Stomach (tissue), 9 donors: Measurements from ENCODE around the gene SFMBT1. TPM values are rescaled to one million over a fixed set of nuclear protein-coding genes. Genes with fewer than 3 reads are reported as not detected.

Experiments
- DNase-seq, 2 donors: peaks; one replicate each; pipeline versions ENCODE4 v3.0.0 to v3.0.0-alpha.2; 2013 to 2019
- H3K27ac ChIP-seq, 5 donors: fragments of 200-600 bp in 4 of 5; sonication (generic) in 4 of 5; one replicate each; pipeline ENCODE4 v1.5.1; 2013 to 2019; ENCODE audit warnings: mild to moderate bottlenecking in 1 of 5, moderate library complexity in 1 of 5
- H3K27me3 ChIP-seq, 3 donors: fragments of 200-600 bp; sonication (generic); one replicate each; pipeline ENCODE4 v1.5.1; 2017 to 2019; ENCODE audit warnings: mixed run types in 1 of 3
- H3K36me3 ChIP-seq, 4 donors: fragments of 200-600 bp; sonication (generic); 1 replicate in 3 of 4; 2 replicates in 1 of 4; pipeline ENCODE4 v1.5.1; 2016 to 2019
- H3K4me1 ChIP-seq, 4 donors: fragments of 200-600 bp; sonication (generic); one replicate each; pipeline ENCODE4 v1.5.1; 2016 to 2019
- H3K4me3 ChIP-seq, 4 donors: fragments of 200-600 bp; sonication (generic) in 3 of 4; one replicate each; pipeline ENCODE4 v1.5.1; 2016 to 2019; ENCODE audit warnings: mild to moderate bottlenecking in 1 of 4
- H3K9me3 ChIP-seq, 4 donors: fragments of 200-600 bp; sonication (generic); one replicate each; pipeline ENCODE4 v1.5.1; 2016 to 2019
- EP300 ChIP-seq: sonication (generic); formaldehyde crosslinking; IDR thresholded peaks from one replicate; pipeline ENCODE4 v1.6.1; 2017; ENCODE audit warnings: antibody characterized with exemption
- POLR2A ChIP-seq, 4 donors: fragments of 450-650 bp; IDR thresholded peaks; one replicate each; pipeline ENCODE4 v1.6.1; 2016; ENCODE audit warnings: antibody characterized with exemption in 4 of 4, control low read depth in 2 of 4, mild to moderate bottlenecking in 1 of 4, moderate library complexity in 1 of 4
- POLR2AphosphoS5 ChIP-seq, 3 donors: sonication (generic); formaldehyde crosslinking; IDR thresholded peaks; one replicate each; pipeline ENCODE4 v1.6.1; 2016; ENCODE audit warnings: antibody characterized with exemption in 3 of 3
- WGBS, 5 donors: extraction: QIAGEN DNeasy Blood & Tissue Kit in 3 of 5; methylation state at CpG; one replicate each; pipeline versions ENCODE4 v1.1.5 to v1.1.7; 2013 to 2018; 5-methylcytosine and 5-hydroxymethylcytosine counted together
- intact Hi-C: fragments of 100-400 bp; cut with DNase I; formaldehyde crosslinking; loops from one replicate; pipeline ENCODE4 v1.15.1; 2023; ENCODE audit warnings: low total_unique reads
- polyA plus RNA-seq, 3 donors: library from polyadenylated mRNA; stranded (reverse); fragments of 200-250 nt; gene quantifications; one replicate each; pipeline ENCODE4 v1.2.3, GENCODE V29; 2013
- total RNA-seq, 5 donors: library from RNA; depleted of rRNA; stranded (reverse); fragments of >200 nt; gene quantifications; one replicate each; pipeline versions ENCODE4 v1.1.0 to v1.2.3, GENCODE V29; 2014 to 2016
- TF ChIP-seq, protein P1 (sequence below), 7 experiments: fragments of 450-650 bp in 4 of 7; fragments of 200-600 bp in 3 of 7; sonication (generic) in 3 of 7; IDR thresholded peaks; one replicate each; pipeline ENCODE4 v1.5.1; 2016 to 2019; ENCODE audit warnings: antibody characterized with exemption in 7 of 7, control low read depth in 2 of 7, mild to moderate bottlenecking in 1 of 7
- donor health status: healthy with polysubstance abuse.
- donor health status: Bipolar disorder and iron deficiency.
- donor health status: healthy.

Gene SFMBT1
- total and polyA plus RNA-seq, 8 donors = 2.7 to 29.4 (median 6.5) TPM

DNA sequence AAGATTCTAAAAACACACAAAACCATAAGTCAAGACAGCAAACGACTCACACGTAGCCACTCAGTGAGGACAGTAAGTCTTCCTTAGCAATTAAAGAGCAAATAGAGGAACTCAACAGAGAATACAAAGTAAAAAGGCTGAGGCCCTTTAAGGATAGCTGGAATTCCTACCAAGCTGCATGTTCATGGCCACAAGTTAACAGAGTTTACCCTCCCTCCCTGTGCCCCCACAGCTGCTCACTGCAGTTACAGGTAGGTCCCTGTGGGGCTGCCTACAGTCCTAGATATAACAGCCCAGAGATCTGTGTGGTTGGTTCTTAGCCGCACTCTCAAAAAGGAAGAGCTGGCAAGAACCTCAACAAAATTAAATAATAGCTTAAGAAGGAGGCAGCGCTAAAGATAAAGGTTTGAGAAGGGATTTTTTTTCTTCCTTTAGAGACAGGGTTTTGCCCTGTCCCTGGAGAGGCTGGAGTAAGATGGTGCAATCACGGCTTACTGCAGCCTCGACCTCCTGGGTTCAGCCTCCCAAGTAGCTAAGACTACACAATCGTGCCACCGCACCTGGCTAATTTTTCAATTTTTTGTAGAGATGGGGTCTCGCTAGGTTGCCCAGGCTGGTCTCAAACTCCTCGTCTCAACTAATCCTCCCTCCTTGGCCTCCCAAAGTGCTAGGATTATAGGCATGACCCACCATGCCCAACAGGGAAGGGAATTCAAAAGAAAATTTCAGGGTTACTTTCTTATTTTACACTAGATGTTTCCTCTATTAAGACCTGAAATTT is 19.3 kb downstream of the SFMBT1 start:
- Histone ChIP-seq H3K36me3 (no peaks in the 10 kb centered on the region), H3K27ac (no peak overlapping the region), H3K4me1 (peaks cover 5 to 37% (median 8%) of the 10 kb centered on the region in 4 donors), H3K27me3 (no peaks in the 10 kb centered on the region), H3K9me3 (no peaks in the 10 kb centered on the region), H3K4me3 (no peak overlapping the region)
- WGBS, 5 donors = 68 to 75% (median 70%) methylated on average over 10 of the region's 10 CpGs
- no peak for TF ChIP-seq POLR2AphosphoS5 (IDR thresholded peaks at IDR 0.05)
- TF ChIP-seq, protein P1, sequence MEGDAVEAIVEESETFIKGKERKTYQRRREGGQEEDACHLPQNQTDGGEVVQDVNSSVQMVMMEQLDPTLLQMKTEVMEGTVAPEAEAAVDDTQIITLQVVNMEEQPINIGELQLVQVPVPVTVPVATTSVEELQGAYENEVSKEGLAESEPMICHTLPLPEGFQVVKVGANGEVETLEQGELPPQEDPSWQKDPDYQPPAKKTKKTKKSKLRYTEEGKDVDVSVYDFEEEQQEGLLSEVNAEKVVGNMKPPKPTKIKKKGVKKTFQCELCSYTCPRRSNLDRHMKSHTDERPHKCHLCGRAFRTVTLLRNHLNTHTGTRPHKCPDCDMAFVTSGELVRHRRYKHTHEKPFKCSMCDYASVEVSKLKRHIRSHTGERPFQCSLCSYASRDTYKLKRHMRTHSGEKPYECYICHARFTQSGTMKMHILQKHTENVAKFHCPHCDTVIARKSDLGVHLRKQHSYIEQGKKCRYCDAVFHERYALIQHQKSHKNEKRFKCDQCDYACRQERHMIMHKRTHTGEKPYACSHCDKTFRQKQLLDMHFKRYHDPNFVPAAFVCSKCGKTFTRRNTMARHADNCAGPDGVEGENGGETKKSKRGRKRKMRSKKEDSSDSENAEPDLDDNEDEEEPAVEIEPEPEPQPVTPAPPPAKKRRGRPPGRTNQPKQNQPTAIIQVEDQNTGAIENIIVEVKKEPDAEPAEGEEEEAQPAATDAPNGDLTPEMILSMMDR (IDR thresholded peaks at IDR 0.05) = no peak
- no peak for TF ChIP-seq POLR2A (IDR thresholded peaks at IDR 0.05)
- intact Hi-C loops = no loop called here
- no peak for DNase-seq

- intact Hi-C loops = no loop called here
- no peak for TF ChIP-seq POLR2A (IDR thresholded peaks at IDR 0.05)
- H3K4me1 ChIP-seq = peaks cover 0 to 30% (median 3%) of the 10 kb centered on the region in 4 donors
- no peak for DNase-seq
- H3K9me3 ChIP-seq = no peaks in the 10 kb centered on the region
- H3K4me3 ChIP-seq = no peak overlapping the region
- H3K36me3 ChIP-seq = no peaks in the 10 kb centered on the region
- WGBS, 5 donors = 84 to 95% (median 88%) methylated on average over 6 of the region's 6 CpGs
- H3K27me3 ChIP-seq = no peaks in the 10 kb centered on the region
- H3K27ac ChIP-seq = no peak overlapping the region
These were observed 21.6 kb downstream of the SFMBT1 start for GRCh38 chr3:53024315-53024714.

GRCh38 chr3:53023072-53023823 is 22.6 kb downstream of the SFMBT1 start:
- Histone ChIP-seq H3K9me3 (no peaks in the 10 kb centered on the region), H3K36me3 (no peaks in the 10 kb centered on the region), H3K4me3 (no peak overlapping the region), H3K27ac (no peak overlapping the region), H3K4me1 (peaks cover 0 to 30% (median 3%) of the 10 kb centered on the region in 4 donors), H3K27me3 (no peaks in the 10 kb centered on the region)
- intact Hi-C loops = no loop called here
- no peak for DNase-seq
- TF ChIP-seq EP300 (no peak), POLR2A (IDR thresholded peaks at IDR 0.05) (no peak), POLR2AphosphoS5 (IDR thresholded peaks at IDR 0.05) (no peak)
- TF ChIP-seq, protein P1 (IDR thresholded peaks at IDR 0.05) = no peak
- 78 to 88% (median 86%) methylated on average over 4 of the region's 4 CpGs for WGBS, 5 donors

- 86 to 96% (median 94%) methylated on average over 3 of the region's 3 CpGs for WGBS, 5 donors
- no peaks in the 10 kb centered on the region for H3K27me3 ChIP-seq
- TF ChIP-seq POLR2A (IDR thresholded peaks at IDR 0.05) (no peak), POLR2AphosphoS5 (IDR thresholded peaks at IDR 0.05) (no peak), EP300 (no peak)
- TF ChIP-seq, protein P1 (IDR thresholded peaks at IDR 0.05) = no peak
- no peaks in the 10 kb centered on the region for H3K9me3 ChIP-seq
- peaks cover 0 to 24% (median 6%) of the 10 kb centered on the region in 4 donors for H3K4me1 ChIP-seq
- H3K4me3 ChIP-seq = no peak overlapping the region
- no peak for DNase-seq
- H3K27ac ChIP-seq = no peak overlapping the region
- intact Hi-C loops = no loop called here
- peaks cover 0 to under 1% (median 0%) of the 10 kb centered on the region in 4 donors for H3K36me3 ChIP-seq
These were observed 23.2 kb downstream of the SFMBT1 start for GRCh38 chr3:53022647-53023046.
